Right atrium auricular region (tissue), 2 donors: ENCODE data around the gene IFITM1. TPM values are rescaled to one million over a fixed set of nuclear protein-coding genes. Genes with fewer than 3 reads are reported as not detected.

Experiments
- DNase-seq: peaks from one replicate; pipeline ENCODE4 v3.0.0-alpha.2; 2019; ENCODE audit warnings: low spot score
- H3K27ac ChIP-seq, 2 donors: fragments of 200-600 bp; sonication (generic); 1 replicate in 1 of 2; 2 replicates in 1 of 2; pipeline ENCODE4 v1.5.1; 2016 to 2019
- H3K27me3 ChIP-seq, 2 donors: fragments of 200-600 bp; sonication (generic); one replicate each; pipeline versions ENCODE4 v1.5.1 to v1.6.0; 2017 to 2019
- H3K36me3 ChIP-seq: fragments of 200-600 bp; sonication (generic); one replicate; pipeline ENCODE4 v1.5.1; 2016
- H3K4me1 ChIP-seq, 2 donors: fragments of 200-600 bp; sonication (generic); one replicate each; pipeline versions ENCODE4 v1.5.1 to v1.6.0; 2017 to 2019
- H3K4me3 ChIP-seq, 2 donors: fragments of 200-600 bp; sonication (generic); 1 replicate in 1 of 2; 2 replicates in 1 of 2; pipeline ENCODE4 v1.5.1; 2017 to 2019; ENCODE audit warnings: mild to moderate bottlenecking in 1 of 2, moderate library complexity in 1 of 2
- H3K9me3 ChIP-seq, 2 donors: fragments of 200-600 bp; sonication (generic); one replicate each; pipeline ENCODE4 v1.5.1; 2019
- CTCF ChIP-seq, 2 donors: fragments of 200-600 bp; sonication (generic); IDR thresholded peaks; one replicate each; pipeline ENCODE4 v1.5.1; 2019; ENCODE audit warnings: antibody characterized with exemption in 2 of 2
- total RNA-seq, 2 donors: library from RNA; depleted of rRNA; stranded (reverse); fragments of >200 nt; gene quantifications; one replicate each; pipeline ENCODE4 v1.1.0, GENCODE V29; 2016

The IFITM1 gene
- total RNA-seq, 2 donors from 2014 or later = 82.3 to 241 TPM

GRCh38 chr11:278001-278951 is 35.6 kb upstream of the IFITM1 start, which contains the start of gene NLRP6:
NLRP6 (plus strand) TSS chr11:278407; CDS start chr11:278570, 163 bp downstream.
- TF ChIP-seq CTCF (IDR thresholded peaks at IDR 0.05) = no peak
- Histone ChIP-seq H3K4me1 (peaks cover 0 to 20% of the 10 kb centered on the region in 2 donors), H3K27ac (no peak within 1 kb of the TSS), H3K27me3 (peaks cover 24 to 44% of the 10 kb centered on the region in 2 donors), H3K36me3 (no peaks in the 10 kb centered on the region), H3K4me3 (peak within 1 kb of the TSS in 1 of 2 donors; percentile 33), H3K9me3 (no peaks in the 10 kb centered on the region)
- no peak for DNase-seq

GRCh38 chr11:279040-279965 is 34.5 kb upstream of the IFITM1 start:
- H3K27ac ChIP-seq = no peak overlapping the region
- H3K4me1 ChIP-seq = peaks cover 0 to 20% of the 10 kb centered on the region in 2 donors
- no peak for DNase-seq

GRCh38 chr11:279966-280705 is 33.7 kb upstream of the IFITM1 start:
- DNase-seq = no peak
- peaks cover 24 to 44% of the 10 kb centered on the region in 2 donors for H3K27me3 ChIP-seq

More at GRCh38 chr11:279040-279965, 34.5 kb upstream of the IFITM1 start:
- Histone ChIP-seq H3K4me3 (peak overlapping the region in 1 of 2 donors; percentile 33), H3K9me3 (no peaks in the 10 kb centered on the region), H3K36me3 (no peaks in the 10 kb centered on the region), H3K27me3 (peaks cover 24 to 44% of the 10 kb centered on the region in 2 donors)
- no peak for TF ChIP-seq CTCF (IDR thresholded peaks at IDR 0.05)

GRCh38 chr11:280706-281485 is 32.9 kb upstream of the IFITM1 start:
- H3K27me3 ChIP-seq = peaks cover 24 to 44% of the 10 kb centered on the region in 2 donors
- peak overlapping the region in 1 of 2 donors; percentile 33 for H3K4me3 ChIP-seq
- H3K9me3 ChIP-seq = no peaks in the 10 kb centered on the region
- no peaks in the 10 kb centered on the region for H3K36me3 ChIP-seq
- DNase-seq = no peak
- no peak for TF ChIP-seq CTCF (IDR thresholded peaks at IDR 0.05)
- peaks cover 0 to 20% of the 10 kb centered on the region in 2 donors for H3K4me1 ChIP-seq
- no peak overlapping the region for H3K27ac ChIP-seq

More at GRCh38 chr11:279966-280705, 33.7 kb upstream of the IFITM1 start:
- Histone ChIP-seq H3K4me3 (peak overlapping the region in 1 of 2 donors; percentile 33), H3K36me3 (no peaks in the 10 kb centered on the region), H3K9me3 (no peaks in the 10 kb centered on the region), H3K4me1 (peaks cover 0 to 20% of the 10 kb centered on the region in 2 donors), H3K27ac (no peak overlapping the region)
- TF ChIP-seq CTCF (IDR thresholded peaks at IDR 0.05) = no peak
